WTC11 (cell line): ENCODE data around the gene COL12A1.

Source experiments
- CREB1 ChIP-seq: sonication (generic); formaldehyde crosslinking; IDR thresholded peaks from 2 replicates; pipeline ENCODE4 v1.8.0; 2023; ENCODE audit warnings: mild to moderate bottlenecking, missing genetic modification reagents
- CTCF ChIP-seq: fragments of 200-600 bp; IDR thresholded peaks from 2 replicates; pipeline ENCODE4 v1.8.0; 2022; ENCODE audit warnings: antibody characterized with exemption
- E2F5 ChIP-seq: sonication (generic); formaldehyde crosslinking; IDR thresholded peaks from 2 replicates; pipeline ENCODE4 v1.8.1; 2022; ENCODE audit warnings: mild to moderate bottlenecking, moderate library complexity, missing genetic modification reagents
- USF2 ChIP-seq: sonication (generic); formaldehyde crosslinking; IDR thresholded peaks from 2 replicates; pipeline ENCODE4 v1.8.1; 2023; ENCODE audit warnings: mild to moderate bottlenecking, missing genetic modification reagents, moderate library complexity
- ZNF121 ChIP-seq: sonication (generic); formaldehyde crosslinking; IDR thresholded peaks from 2 replicates; pipeline ENCODE4 v1.8.0; 2023; ENCODE audit warnings: missing genetic modification reagents

GRCh38 chr6:75223428-75223827 lies 17.6 kb upstream of the COL12A1 start:
- TF ChIP-seq CREB1 (CRISPR knock-in tag): no peak
- no peak for TF ChIP-seq ZNF121 (CRISPR knock-in tag)
- TF ChIP-seq USF2 (CRISPR knock-in tag): no peak
- no peak for TF ChIP-seq CTCF
- TF ChIP-seq E2F5 (CRISPR knock-in tag): no peak
